MV-4-11 (cell line): Measurements from ENCODE around the gene ZNF835.

Source experiments
- DNase-seq: peaks from one replicate; lab custom pipeline; 2025; lab: John Stamatoyannopoulos, UW

ZNF835 gene

GRCh38 chr19:56663931-56664500 is 7.5 kb downstream of the ZNF835 start:
- DNase-seq = no peak

GRCh38 chr19:56661248-56661647 is 10.3 kb downstream of the ZNF835 start:
- no peak for DNase-seq

DNA sequence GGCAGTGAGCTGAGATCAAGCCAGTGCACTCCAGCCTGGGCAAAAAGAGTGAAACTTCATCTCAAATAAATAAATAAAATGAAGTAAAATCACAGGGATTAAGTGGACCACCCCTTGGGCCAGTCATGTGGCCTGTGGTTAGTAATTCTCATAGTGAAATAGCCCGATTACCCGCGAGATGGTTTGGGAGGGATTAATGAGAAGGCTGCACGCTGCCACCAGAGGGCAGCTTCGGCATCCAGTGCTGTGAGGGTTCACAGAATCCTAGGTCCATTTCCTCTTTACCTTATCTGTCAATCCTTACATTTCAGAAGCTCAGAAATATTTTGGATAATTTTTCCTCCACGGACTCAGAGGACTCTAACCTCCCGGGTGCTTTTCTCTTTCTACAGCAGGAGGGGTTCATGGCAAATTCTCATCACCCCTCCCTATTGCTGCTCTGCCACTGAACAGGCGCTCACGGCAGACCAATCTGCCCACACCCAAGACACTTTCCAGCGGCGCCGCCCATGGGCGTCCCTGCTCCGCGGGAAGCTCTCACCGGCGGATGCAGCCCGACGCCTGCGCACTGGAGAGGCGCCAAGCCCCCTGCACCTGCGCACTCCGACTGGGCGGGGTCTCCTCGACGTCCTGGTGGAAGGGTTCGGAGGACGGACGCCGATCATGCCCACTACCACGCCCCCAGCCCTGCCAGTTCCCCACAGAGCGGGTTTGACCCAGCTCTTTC is 11.0 kb downstream of the ZNF835 start:
- no peak for DNase-seq

DNA sequence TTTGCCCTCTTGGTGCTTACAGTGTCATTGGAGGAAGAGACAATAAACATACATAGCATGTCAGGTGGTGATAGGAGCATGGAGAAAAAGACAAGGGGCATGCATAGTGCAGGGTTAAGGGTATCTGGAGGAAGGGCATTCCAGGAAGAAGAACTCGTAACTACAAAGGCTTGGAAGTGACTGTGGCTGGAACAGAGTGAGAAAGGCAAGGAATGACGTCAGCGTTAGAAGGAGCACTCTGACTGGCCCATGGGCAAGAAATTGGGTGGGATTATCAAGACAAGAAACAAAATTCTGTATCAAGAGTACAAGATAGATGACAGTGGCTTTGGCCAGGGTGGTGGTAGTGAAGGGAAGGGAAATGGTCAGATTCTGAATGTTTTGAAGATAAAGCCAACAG is 17.4 kb downstream of the ZNF835 start:
- no peak for DNase-seq

GRCh38 chr19:56643460-56643955 is 28.0 kb downstream of the ZNF835 start:
- no peak for DNase-seq

GRCh38 chr19:56642711-56643459 is 28.7 kb downstream of the ZNF835 start, which contains the start of gene SMIM17:
Gene SMIM17 (plus strand): TSS chr19:56643159. CDS start chr19:56645668, 2,509 bp downstream.
- DNase-seq = no peak

- DNase-seq = peak; percentile 31
These were observed 32.3 kb downstream of the ZNF835 start for GRCh38 chr19:56639217-56639616.

DNA sequence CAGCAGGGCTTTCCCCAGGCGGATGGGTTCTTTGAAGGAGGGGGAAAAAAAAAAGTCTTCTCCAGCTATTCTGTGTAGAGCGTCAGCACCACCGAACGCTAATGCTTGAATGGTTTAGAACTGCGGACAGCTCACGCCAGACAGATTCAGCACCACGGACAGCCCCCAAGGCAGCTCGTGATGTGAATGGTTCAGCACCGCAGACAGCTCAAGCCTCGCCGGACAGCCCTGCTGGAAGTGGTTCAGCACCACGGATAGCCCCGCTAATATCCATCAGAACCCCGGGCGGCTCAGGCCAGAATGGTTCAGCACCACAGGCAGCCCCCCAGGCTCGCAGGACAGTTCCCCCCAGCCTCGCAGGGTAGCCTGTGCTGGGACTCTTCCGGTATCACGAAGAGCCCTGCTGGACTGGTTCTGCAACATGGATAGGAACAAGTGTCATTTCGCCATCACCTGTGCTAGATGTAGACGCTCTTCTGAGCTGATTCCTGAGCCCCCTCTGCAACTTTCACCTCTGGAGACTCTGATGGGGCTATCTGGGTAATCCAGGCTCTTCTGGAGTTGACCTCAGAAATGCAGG is 33.5 kb downstream of the ZNF835 start:
- DNase-seq = peak; percentile 87

- no peak for DNase-seq
These were observed 38.5 kb downstream of the ZNF835 start for GRCh38 chr19:56633021-56633420.

GRCh38 chr19:56625708-56626107 is 45.8 kb downstream of the ZNF835 start:
- DNase-seq = no peak

DNA sequence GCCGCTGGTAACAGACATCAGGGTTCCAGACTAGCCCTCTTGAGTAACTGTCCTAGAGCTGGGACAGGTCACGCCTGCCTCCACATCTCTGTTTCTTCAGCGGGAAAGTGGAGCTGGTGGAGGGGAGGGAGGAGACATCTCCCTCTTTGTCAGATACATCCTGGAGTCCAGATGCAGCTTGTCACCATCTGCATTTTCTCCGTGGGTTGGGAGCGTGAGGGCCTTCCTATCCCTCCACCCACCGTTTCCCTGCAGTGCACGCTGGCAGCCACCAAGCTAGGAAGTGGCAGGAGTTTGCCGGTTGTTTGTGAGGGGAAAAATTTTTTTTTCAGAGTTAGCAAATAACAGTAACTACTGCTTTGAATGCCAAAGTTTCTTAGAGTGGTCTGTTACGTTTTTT is 48.6 kb downstream of the ZNF835 start:
- DNase-seq = no peak

GRCh38 chr19:56622374-56622773 is 49.2 kb downstream of the ZNF835 start:
- DNase-seq = no peak

- no peak for DNase-seq
These were observed 52.4 kb downstream of the ZNF835 start for GRCh38 chr19:56619121-56619520.

DNA sequence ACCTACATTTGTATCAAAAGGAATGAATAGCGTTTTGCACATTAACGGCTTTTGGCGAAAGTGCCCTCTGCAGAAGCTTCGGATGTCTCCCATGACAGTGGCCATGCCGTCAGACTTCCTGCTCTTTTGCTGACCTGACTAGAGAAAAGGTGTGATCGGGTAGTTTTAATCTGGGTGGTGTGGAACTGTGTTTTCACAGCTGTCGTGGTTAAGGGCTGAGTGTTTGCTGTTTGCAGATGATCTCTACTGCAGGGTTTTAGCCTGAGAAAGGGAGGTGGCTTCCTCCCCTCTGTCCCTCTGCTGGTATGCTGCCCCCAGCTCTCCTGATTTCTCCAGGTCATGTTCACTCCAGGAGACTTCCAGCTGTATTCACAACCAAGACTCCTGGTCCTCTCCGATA is 54.0 kb downstream of the ZNF835 start:
- DNase-seq = no peak

DNA sequence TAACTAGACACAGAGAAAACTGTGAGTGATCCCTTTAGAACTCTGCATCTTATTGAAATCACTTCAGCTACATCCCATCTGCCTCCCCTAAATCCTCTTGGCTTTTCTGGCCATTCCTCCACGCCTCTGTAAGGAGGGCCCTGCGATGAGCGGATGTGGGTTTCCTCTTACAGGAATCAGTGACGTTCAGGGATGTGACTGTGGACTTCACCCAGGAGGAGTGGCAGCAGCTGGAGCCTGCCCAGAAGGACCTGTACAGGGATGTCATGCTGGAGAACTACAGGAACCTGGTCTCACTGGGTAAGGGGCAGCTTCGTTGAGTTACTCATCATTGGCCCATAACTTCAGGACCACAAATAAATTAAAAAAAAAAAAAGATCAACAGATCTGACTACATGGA is 57.9 kb downstream of the ZNF835 start:
- no peak for DNase-seq

GRCh38 chr19:56612737-56613136 is 58.8 kb downstream of the ZNF835 start:
- no peak for DNase-seq
